GM12872 (cell line): ENCODE data around the gene AMPH.

Experiments
- TF ChIP-seq, protein P1 (sequence below): IDR thresholded peaks from 3 replicates; pipeline ENCODE4 v1.5.1; 2011; ENCODE audit warnings: low read depth, mild to moderate bottlenecking, low read length, moderate library complexity; ENCODE audit not compliant: insufficient read depth

Gene AMPH

DNA sequence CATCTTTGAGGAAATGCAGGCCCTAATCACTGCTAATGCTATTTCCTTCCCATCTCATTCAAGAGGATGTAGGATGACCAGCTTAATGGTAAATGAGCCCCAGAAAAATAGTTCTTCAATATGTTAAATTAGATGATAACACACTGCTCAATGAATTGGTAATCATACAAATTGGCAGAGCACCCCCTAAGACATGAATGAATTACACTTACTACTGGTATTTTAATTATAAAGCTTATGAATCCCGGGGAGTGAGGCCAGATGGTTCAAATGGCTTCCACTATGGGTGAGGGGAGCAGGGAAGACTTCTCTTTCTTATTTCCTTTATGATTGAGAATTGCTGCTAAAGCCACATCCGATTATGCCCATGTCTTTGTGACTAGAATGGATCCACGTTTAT, 198.5 kb downstream of the AMPH start:
- TF ChIP-seq, protein P1, sequence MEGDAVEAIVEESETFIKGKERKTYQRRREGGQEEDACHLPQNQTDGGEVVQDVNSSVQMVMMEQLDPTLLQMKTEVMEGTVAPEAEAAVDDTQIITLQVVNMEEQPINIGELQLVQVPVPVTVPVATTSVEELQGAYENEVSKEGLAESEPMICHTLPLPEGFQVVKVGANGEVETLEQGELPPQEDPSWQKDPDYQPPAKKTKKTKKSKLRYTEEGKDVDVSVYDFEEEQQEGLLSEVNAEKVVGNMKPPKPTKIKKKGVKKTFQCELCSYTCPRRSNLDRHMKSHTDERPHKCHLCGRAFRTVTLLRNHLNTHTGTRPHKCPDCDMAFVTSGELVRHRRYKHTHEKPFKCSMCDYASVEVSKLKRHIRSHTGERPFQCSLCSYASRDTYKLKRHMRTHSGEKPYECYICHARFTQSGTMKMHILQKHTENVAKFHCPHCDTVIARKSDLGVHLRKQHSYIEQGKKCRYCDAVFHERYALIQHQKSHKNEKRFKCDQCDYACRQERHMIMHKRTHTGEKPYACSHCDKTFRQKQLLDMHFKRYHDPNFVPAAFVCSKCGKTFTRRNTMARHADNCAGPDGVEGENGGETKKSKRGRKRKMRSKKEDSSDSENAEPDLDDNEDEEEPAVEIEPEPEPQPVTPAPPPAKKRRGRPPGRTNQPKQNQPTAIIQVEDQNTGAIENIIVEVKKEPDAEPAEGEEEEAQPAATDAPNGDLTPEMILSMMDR, result no peak

DNA sequence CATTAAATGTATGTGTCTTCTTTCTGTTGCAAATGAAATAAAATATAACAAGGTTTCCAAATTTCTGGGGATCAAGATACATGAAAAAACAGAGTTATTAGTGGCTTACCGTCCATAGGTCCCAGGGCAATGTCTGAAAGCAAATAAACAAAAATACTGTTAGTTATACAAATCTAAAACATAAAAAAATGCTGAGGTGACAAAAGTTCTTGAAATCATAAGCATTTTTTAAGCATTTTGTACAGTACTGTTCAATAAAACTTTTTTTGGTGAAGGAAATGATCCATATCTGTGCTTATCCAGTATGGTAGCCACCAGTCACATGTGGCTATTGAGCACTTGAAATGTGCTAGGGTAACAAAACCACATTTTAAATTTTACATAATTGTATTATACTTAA, 199.1 kb downstream of the AMPH start:
- TF ChIP-seq, protein P1, result no peak

DNA sequence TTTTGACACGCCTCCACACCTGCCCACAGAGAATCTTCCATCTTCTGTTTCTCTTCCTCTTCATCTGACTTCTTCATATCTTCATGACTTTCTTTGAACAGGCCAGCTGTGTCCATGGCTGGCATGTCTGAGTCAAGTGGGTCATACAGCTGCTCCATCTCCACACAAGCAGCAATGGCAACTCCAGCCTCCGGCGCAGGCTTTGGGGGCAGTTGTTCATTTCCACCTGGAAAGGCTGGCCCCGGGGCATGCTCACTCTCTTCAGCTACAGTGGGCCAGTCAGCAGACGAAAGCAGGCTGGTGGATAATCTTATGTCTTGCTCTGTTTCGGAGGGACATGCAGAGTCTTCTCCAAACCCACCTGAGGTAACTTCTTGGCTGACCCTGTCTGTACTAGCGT, 202.1 kb downstream of the AMPH start:
- TF ChIP-seq, protein P1, result no peak

DNA sequence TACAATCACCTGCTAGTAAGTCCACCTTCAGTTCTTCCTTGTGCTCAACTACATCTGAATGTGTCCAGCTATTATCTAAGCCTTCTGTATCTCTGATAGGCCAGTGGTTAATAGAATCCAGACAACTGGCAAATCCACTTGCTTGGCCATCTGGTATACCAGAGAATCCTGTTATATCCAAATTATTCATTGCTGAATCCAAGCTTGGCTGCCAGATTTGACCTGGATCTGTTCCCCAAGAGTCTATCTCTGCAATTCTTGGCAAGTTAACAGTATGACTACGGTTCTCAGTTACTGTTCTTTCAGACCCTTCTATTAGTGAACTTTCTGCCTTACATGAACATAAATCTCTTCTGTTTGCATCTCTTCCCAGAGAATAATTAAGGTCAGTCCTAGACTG, 203.1 kb downstream of the AMPH start:
- TF ChIP-seq, protein P1, result no peak

DNA sequence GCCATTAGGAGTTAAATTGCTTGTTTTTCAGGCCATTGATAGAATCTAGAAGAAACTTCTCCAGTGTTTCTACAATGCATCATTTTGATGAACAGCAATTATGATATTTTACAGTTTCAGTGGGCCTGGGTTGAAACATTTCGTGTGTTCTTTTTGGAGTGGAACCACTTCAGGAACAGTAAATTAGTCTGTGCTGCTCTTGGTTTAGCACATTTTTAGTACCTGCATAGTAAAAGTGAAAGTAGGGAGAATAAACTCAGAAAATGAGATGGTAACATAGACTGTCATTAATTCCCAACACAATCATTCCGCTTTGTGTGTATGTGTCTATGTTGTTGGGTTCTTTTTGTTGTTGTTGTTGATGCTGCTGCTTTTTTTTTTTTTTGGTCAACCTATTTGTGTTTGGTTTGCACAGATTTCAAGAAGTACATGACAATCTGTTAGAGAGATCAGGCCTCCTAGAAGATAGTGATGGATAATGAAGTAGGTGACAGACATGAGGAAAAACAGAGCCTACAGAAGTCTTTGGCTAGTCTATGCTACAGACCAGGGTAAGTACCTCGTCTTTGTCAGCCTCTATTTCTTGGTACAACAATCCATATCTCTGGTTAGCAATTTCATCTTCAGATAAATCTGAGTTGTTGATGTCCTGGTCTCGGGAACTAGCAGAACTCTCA, 203.8 kb downstream of the AMPH start:
- TF ChIP-seq, protein P1, result no peak

DNA sequence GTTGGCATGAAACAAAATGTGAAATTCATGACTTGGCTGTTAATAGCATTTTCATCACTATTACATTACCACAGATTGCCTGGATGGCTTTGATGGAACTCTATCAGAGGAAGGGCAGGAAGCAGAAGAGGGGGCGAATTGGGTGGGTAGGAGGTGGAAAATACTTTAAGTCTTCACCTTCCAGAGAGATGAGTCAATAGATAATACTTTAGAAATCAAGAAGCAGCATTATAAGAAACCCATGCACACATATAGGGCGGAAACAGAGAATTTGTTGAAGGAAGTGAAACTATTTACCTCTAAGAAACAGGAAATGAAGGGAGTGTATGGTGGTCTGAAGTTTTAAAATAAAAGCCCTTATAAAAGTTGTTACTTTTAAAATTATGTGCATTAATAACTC, 205.7 kb downstream of the AMPH start:
- TF ChIP-seq, protein P1, result no peak

DNA sequence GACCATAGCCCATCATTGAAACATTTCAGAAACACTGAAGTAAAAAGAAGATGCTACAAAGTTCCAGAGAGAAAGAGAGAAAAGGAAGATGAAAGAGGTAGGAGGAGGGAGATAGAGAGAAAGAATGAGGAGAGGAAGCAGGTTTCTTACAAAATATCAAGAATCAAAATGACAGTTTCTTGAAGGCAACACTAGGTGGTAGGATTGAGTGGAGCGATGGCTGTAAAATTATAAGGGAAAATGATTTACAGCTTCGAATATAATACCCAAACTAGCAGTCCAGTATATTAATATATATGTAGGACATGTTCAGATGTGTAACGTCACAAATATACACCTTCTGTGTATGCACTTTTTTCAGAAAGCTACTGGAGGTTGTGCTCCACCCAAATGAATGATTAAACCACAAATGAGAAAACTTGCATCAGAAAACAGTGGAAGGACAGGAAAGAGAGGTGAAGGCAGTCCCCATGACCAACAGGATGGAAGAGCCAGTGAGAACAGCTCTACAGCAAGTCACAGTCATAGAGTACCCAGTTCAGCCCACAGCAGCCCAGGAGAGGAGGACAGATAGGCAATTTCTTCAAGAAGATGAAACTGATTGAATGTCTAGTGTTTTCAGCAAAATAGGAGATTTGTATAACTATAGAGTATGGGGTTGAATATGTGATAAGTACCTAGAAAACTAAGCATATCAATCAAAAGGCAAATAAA, 206.3 kb downstream of the AMPH start:
- TF ChIP-seq, protein P1, result no peak
